DOHH2 (cell line): ENCODE measurements around the gene CCR9.

Source experiments
- EZH2phosphoT487 ChIP-seq: fragments of 200-600 bp; sonication (generic); IDR thresholded peaks from 2 replicates; pipeline ENCODE4 v1.6.1; 2017; ENCODE audit warnings: borderline replicate concordance, mild to moderate bottlenecking, antibody characterized with exemption, low read length, moderate library complexity, mixed read lengths
- TF ChIP-seq, protein P1 (sequence below): fragments of 200-600 bp; sonication (generic); IDR thresholded peaks from one replicate; pipeline ENCODE4 v1.5.1; 2014; ENCODE audit warnings: antibody characterized with exemption, mild to moderate bottlenecking, low read depth, low read length; ENCODE audit not compliant: poor library complexity, severe bottlenecking

DNA sequence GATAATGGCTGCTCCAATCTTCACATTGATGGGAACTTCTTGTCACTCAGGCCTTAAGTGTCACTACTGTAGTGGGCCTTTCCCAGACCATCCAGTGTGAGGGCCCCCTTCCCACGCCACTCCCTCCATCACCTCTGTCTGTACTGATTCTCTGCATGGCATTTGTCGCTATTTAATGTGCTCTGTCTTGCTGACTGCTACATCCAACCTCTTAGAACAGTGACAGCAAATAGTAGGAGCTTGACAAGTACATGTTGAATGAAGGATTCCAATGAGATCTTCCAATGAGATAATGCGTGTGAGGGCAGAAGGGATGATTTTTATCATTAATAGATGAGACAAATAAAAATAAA, 5.6 kb upstream of the CCR9 start:
- TF ChIP-seq, protein P1, sequence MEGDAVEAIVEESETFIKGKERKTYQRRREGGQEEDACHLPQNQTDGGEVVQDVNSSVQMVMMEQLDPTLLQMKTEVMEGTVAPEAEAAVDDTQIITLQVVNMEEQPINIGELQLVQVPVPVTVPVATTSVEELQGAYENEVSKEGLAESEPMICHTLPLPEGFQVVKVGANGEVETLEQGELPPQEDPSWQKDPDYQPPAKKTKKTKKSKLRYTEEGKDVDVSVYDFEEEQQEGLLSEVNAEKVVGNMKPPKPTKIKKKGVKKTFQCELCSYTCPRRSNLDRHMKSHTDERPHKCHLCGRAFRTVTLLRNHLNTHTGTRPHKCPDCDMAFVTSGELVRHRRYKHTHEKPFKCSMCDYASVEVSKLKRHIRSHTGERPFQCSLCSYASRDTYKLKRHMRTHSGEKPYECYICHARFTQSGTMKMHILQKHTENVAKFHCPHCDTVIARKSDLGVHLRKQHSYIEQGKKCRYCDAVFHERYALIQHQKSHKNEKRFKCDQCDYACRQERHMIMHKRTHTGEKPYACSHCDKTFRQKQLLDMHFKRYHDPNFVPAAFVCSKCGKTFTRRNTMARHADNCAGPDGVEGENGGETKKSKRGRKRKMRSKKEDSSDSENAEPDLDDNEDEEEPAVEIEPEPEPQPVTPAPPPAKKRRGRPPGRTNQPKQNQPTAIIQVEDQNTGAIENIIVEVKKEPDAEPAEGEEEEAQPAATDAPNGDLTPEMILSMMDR = no peak
- TF ChIP-seq EZH2phosphoT487 = no peak
